Measurements from ENCODE around the gene FAM227B. TPM values are rescaled to one million over a fixed set of nuclear protein-coding genes. Genes with fewer than 3 reads are reported as not detected.

Gene FAM227B
- total and polyA plus RNA-seq, 2 of the 13 experiments (the other 11 are each of a cell fraction or from before 2014, with no cell fraction given), result 1.9 to 2.6 TPM

DNA sequence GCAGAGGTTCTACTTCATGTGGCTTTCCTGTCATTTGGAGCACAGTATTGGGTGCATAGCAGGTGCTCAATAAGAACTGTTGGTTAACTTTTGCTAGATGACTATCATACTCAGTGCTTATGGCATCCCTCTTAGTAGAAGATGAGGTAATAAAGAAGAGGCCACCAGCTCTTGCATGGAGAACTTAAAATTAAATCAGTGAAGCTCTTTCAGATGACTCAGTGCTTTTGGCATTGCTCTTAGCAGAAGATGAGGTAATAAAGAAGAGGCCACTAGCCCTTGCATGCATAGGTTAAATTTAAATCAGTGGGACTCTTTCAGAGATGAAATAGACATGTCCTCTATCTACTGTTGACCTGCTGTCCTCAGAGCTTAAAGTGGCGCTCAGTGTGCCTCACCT is 307.0 kb downstream of the FAM227B start (continued):
- TF ChIP-seq, protein P1, sequence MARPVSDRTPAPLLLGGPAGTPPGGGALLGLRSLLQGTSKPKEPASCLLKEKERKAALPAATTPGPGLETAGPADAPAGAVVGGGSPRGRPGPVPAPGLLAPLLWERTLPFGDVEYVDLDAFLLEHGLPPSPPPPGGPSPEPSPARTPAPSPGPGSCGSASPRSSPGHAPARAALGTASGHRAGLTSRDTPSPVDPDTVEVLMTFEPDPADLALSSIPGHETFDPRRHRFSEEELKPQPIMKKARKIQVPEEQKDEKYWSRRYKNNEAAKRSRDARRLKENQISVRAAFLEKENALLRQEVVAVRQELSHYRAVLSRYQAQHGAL (CRISPR knock-in tag; IDR thresholded peaks at IDR 0.05; ENCODE audit: not compliant biosample characterization), result no peak
- TF ChIP-seq SNAPC2 (CRISPR knock-in tag; IDR thresholded peaks at IDR 0.05), result no peak
- TF ChIP-seq ZFYVE20 (CRISPR knock-in tag; IDR thresholded peaks at IDR 0.05; ENCODE audit: borderline replicate concordance, low read depth), result no peak
- TF ChIP-seq SP140L (CRISPR knock-in tag; IDR thresholded peaks at IDR 0.05; ENCODE audit: borderline replicate concordance), result no peak
- TF ChIP-seq, protein P2, sequence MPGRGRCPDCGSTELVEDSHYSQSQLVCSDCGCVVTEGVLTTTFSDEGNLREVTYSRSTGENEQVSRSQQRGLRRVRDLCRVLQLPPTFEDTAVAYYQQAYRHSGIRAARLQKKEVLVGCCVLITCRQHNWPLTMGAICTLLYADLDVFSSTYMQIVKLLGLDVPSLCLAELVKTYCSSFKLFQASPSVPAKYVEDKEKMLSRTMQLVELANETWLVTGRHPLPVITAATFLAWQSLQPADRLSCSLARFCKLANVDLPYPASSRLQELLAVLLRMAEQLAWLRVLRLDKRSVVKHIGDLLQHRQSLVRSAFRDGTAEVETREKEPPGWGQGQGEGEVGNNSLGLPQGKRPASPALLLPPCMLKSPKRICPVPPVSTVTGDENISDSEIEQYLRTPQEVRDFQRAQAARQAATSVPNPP (CRISPR knock-in tag; IDR thresholded peaks at IDR 0.05), result no peak
- TF ChIP-seq ZFP36 (IDR thresholded peaks at IDR 0.05; ENCODE audit: borderline replicate concordance, low read depth, low read length, partially characterized antibody), result no peak

DNA sequence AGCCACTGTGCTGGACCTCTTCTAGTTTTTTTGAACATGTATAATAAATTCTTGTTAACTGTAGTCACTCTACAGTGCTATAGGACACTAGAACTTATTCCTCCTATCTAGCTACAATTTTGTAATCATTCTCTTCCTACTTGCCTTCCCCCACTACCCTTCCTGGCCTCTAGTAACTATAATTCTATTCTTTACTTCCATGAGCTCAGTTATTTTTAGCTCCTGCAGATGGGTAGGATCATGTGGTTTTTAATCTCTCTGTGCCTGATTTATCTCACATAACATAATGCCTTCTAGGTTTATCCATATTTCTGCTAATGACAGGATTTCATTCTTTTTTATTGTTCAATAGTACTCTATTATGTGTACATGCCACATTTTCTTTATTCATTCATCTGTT is 310.7 kb downstream of the FAM227B start:
- POLR2A ChIA-PET, result no interaction called here
- no peak for FAIRE-seq
- Histone ChIP-seq H3K4me2 (ENCODE audit: low read depth, low read length) (no peak overlapping the region), H3K36me3 (replicated peaks in 1 of 2; ENCODE audit: control insufficient read depth in 1 of 2, insufficient read depth in 2 of 2, low read length in 2 of 2) (peaks cover 2 to 6% of the 10 kb centered on the region in 2 experiments; a peak in 2 of 5 replicates), H2AFZ (ENCODE audit: low read length) (no peak overlapping the region), H3K9me3 (ENCODE audit: low read length) (no peaks in the 10 kb centered on the region), H3K4me3 (replicated peaks in 1 of 3; ENCODE audit: insufficient read depth in 1 of 3, low read depth in 2 of 3, low read length in 3 of 3) (no peak overlapping the region), H3K9ac (ENCODE audit: insufficient read depth, low read depth, low read length) (no peak overlapping the region), H3K27me3 (ENCODE audit: control insufficient read depth in 1 of 2, insufficient read depth in 2 of 2, low read length in 2 of 2) (no peaks in the 10 kb centered on the region), H3K4me1 (ENCODE audit: insufficient read depth, low read length) (no peaks in the 10 kb centered on the region), H4K20me1 (ENCODE audit: insufficient read depth, low read length) (no peaks in the 10 kb centered on the region), H3K27ac (ENCODE audit: extremely low read length, insufficient read depth, low read length) (no peak overlapping the region), H3K79me2 (ENCODE audit: insufficient read depth, low read length) (no peaks in the 10 kb centered on the region)
- in situ Hi-C loops (cut with HindIII; ENCODE audit: extremely low pct_ligation_motif_present, low pct_unique_long_range_greater_than_20kb), result no loop called here
- intact Hi-C loops (cut with micrococcal nuclease; ENCODE audit: unreplicated experiment), result no loop called here
- DNase-seq (ENCODE audit: low spot score), result no peak
- no peak for ATAC-seq
- no TSS peak for BruUV-seq (replicated peaks)
- TF ChIP-seq AKAP8 (CRISPR knock-in tag; IDR thresholded peaks at IDR 0.05), result no peak
- no peak for TF ChIP-seq HNF4G (IDR thresholded peaks at IDR 0.05; ENCODE audit: borderline replicate concordance, low read depth, low read length)
- no peak for TF ChIP-seq HNF4G (CRISPR knock-in tag; IDR thresholded peaks at IDR 0.05; ENCODE audit: borderline replicate concordance, low read depth)
- TF ChIP-seq EHMT2 (IDR thresholded peaks at IDR 0.05; ENCODE audit: borderline replicate concordance, low read depth, low read length), result no peak
- TF ChIP-seq POGZ (CRISPR knock-in tag; IDR thresholded peaks at IDR 0.05), result no peak
- no peak for TF ChIP-seq REL (CRISPR knock-in tag; conservative IDR thresholded peaks at IDR 0.05)
- TF ChIP-seq ZFY (CRISPR knock-in tag; IDR thresholded peaks at IDR 0.05), result no peak
- TF ChIP-seq FOXO1 (CRISPR knock-in tag; IDR thresholded peaks at IDR 0.05), result no peak
- TF ChIP-seq, protein P3, sequence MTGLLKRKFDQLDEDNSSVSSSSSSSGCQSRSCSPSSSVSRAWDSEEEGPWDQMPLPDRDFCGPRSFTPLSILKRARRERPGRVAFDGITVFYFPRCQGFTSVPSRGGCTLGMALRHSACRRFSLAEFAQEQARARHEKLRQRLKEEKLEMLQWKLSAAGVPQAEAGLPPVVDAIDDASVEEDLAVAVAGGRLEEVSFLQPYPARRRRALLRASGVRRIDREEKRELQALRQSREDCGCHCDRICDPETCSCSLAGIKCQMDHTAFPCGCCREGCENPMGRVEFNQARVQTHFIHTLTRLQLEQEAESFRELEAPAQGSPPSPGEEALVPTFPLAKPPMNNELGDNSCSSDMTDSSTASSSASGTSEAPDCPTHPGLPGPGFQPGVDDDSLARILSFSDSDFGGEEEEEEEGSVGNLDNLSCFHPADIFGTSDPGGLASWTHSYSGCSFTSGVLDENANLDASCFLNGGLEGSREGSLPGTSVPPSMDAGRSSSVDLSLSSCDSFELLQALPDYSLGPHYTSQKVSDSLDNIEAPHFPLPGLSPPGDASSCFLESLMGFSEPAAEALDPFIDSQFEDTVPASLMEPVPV (CRISPR knock-in tag; IDR thresholded peaks at IDR 0.05), result no peak
- TF ChIP-seq ZMAT3 (CRISPR knock-in tag; conservative IDR thresholded peaks at IDR 0.05), result no peak
- no peak for TF ChIP-seq ZNF777 (CRISPR knock-in tag; IDR thresholded peaks at IDR 0.05)
- TF ChIP-seq CEBPG (CRISPR knock-in tag; IDR thresholded peaks at IDR 0.05), result no peak
- CTCF ChIA-PET (ENCODE audit: low intra/inter-chr PET ratio, low total read pairs), result no interaction called here

Measured in HepG2 (cell line).